GM18858 (cell line): ENCODE data around the gene PNO1.
A peak's percentile ranks its signal among the peaks of the same experiment; 100 is the strongest.
"Not testable (repeated sequence)": the region's sequence is repeated elsewhere in the genome, so short reads cannot be mapped to it uniquely, and the experiment has no call there.

Source experiments
- ATAC-seq: cut with Tn5 transposase; IDR thresholded peaks from one replicate; pipeline ENCODE4 v1.9.1; 2021; ENCODE audit not compliant: unreplicated experiment

The PNO1 gene

GRCh38 chr2:68157402-68158133, at the start of gene PNO1:
Gene PNO1 (plus strand): TSS chr2:68157888. CDS start chr2:68157935, 47 bp downstream.
- peak; percentile 73 for ATAC-seq

- no peak for ATAC-seq
Measured at GRCh38 chr2:68108120-68108519, 49.6 kb upstream of the PNO1 start.

GRCh38 chr2:68110102-68110501, 47.6 kb upstream of the PNO1 start:
- ATAC-seq = no peak

- no peak for ATAC-seq
Measured at GRCh38 chr2:68115965-68116364, 41.7 kb upstream of the PNO1 start.

- ATAC-seq = not testable (repeated sequence)
Measured at GRCh38 chr2:68117922-68118321, 39.8 kb upstream of the PNO1 start.

- ATAC-seq = no peak
Measured at GRCh38 chr2:68118816-68119215, 38.9 kb upstream of the PNO1 start.

GRCh38 chr2:68119504-68119903, 38.2 kb upstream of the PNO1 start:
- ATAC-seq = no peak

GRCh38 chr2:68121873-68122679, 35.6 kb upstream of the PNO1 start:
- no peak for ATAC-seq

- no peak for ATAC-seq
Measured at GRCh38 chr2:68122680-68122964, 35.1 kb upstream of the PNO1 start.

- ATAC-seq = no peak
Measured at GRCh38 chr2:68124321-68124720, 33.4 kb upstream of the PNO1 start.

- ATAC-seq = no peak
Measured at GRCh38 chr2:68125821-68126220, 31.9 kb upstream of the PNO1 start.

- no peak for ATAC-seq
Measured at GRCh38 chr2:68126561-68126960, 31.1 kb upstream of the PNO1 start.

- peak; percentile 85 for ATAC-seq
Measured at GRCh38 chr2:68127358-68128242, 30.1 kb upstream of the PNO1 start.

GRCh38 chr2:68134120-68134519, 23.6 kb upstream of the PNO1 start:
- ATAC-seq = no peak

- ATAC-seq = no peak
Measured at GRCh38 chr2:68134554-68134953, 23.1 kb upstream of the PNO1 start.

GRCh38 chr2:68135448-68136320, 22.0 kb upstream of the PNO1 start:
- no peak for ATAC-seq

GRCh38 chr2:68141875-68142274, 15.8 kb upstream of the PNO1 start:
- ATAC-seq = no peak

- no peak for ATAC-seq
Measured at GRCh38 chr2:68151037-68151436, 6.7 kb upstream of the PNO1 start.

GRCh38 chr2:68152681-68153347, 4.9 kb upstream of the PNO1 start:
- ATAC-seq = no peak

- ATAC-seq = no peak
Measured at GRCh38 chr2:68155618-68156017, 2.1 kb upstream of the PNO1 start.
